Gastrocnemius medialis (tissue), 4 donors: Measurements from ENCODE around the gene PPP1R37.

Experiments used
- POLR2A ChIP-seq, 2 donors: fragments of 450-650 bp; IDR thresholded peaks; one replicate each; pipeline ENCODE4 v1.6.1; 2017; ENCODE audit warnings: antibody characterized with exemption in 2 of 2, mild to moderate bottlenecking in 2 of 2, moderate library complexity in 2 of 2
- TF ChIP-seq, protein P1 (sequence below), 5 experiments: fragments of 450-650 bp in 3 of 5; fragments of 200-600 bp in 2 of 5; sonication (generic) in 2 of 5; IDR thresholded peaks in 4 of 5; conservative IDR thresholded peaks in 1 of 5; 1 replicate in 4 of 5; 2 replicates in 1 of 5; pipeline ENCODE4 v1.5.1; 2016 to 2019; ENCODE audit warnings: antibody characterized with exemption in 5 of 5, mild to moderate bottlenecking in 3 of 5, moderate library complexity in 3 of 5

- no peak for TF ChIP-seq POLR2A (IDR thresholded peaks at IDR 0.05)
- TF ChIP-seq, protein P1, sequence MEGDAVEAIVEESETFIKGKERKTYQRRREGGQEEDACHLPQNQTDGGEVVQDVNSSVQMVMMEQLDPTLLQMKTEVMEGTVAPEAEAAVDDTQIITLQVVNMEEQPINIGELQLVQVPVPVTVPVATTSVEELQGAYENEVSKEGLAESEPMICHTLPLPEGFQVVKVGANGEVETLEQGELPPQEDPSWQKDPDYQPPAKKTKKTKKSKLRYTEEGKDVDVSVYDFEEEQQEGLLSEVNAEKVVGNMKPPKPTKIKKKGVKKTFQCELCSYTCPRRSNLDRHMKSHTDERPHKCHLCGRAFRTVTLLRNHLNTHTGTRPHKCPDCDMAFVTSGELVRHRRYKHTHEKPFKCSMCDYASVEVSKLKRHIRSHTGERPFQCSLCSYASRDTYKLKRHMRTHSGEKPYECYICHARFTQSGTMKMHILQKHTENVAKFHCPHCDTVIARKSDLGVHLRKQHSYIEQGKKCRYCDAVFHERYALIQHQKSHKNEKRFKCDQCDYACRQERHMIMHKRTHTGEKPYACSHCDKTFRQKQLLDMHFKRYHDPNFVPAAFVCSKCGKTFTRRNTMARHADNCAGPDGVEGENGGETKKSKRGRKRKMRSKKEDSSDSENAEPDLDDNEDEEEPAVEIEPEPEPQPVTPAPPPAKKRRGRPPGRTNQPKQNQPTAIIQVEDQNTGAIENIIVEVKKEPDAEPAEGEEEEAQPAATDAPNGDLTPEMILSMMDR (IDR thresholded peaks at IDR 0.05 in 4 of 5, conservative IDR thresholded peaks at IDR 0.05 in 1 of 5), result no peak
Measured at GRCh38 chr19:45046355-45046754, 46.6 kb upstream of the PPP1R37 start.
